H1 (cell line): Measurements from ENCODE around the gene ASTN2. TPM values are rescaled to one million over a fixed set of nuclear protein-coding genes. Genes with fewer than 3 reads are reported as not detected.

Experiments
- CBX5 ChIP-seq: fragments of 300-800, 300-1000 bp; sonication (generic); IDR thresholded peaks from 2 replicates; pipeline ENCODE4 v1.7.1; 2016; ENCODE audit warnings: antibody characterized with exemption, low read length, low read depth
- SIX5 ChIP-seq: IDR thresholded peaks from 2 replicates; pipeline ENCODE4 v1.6.1; 2011; ENCODE audit warnings: mild to moderate bottlenecking, low read depth, low read length
- SP1 ChIP-seq: IDR thresholded peaks from 2 replicates; pipeline ENCODE4 v1.6.1; 2011; ENCODE audit warnings: low read depth, low read length
- TBP ChIP-seq: IDR thresholded peaks from 2 replicates; pipeline ENCODE4 v1.6.1; 2011; ENCODE audit warnings: low read depth, low read length, improper control_type of control experiment
- polyA plus RNA-seq, 7 experiments: library from polyadenylated mRNA; depleted of rRNA in 3 of 7; stranded (reverse) in 5 of 7; unstranded in 2 of 7; fragments of >200 nt in 5 of 7; fragments of 200-250 nt in 2 of 7; gene quantifications; 1 replicate in 5 of 7; 2 replicates in 1 of 7; 4 replicates in 1 of 7; pipeline versions ENCODE4 v1.2.1 to v1.2.3, GENCODE V29; 2011 to 2013; ENCODE audit warnings: missing spikeins in 2 of 7, mixed read lengths in 2 of 7
- total RNA-seq: library from RNA; stranded (reverse); fragmentation: NEBNext Ultra II Directional; extraction: Animal tissue kit (Norgen Biotek cat#: 25700); gene quantifications from 2 replicates; pipeline ENCODE4 v1.2.1, GENCODE V29; 2021
- TF ChIP-seq, protein P1 (sequence below): fragments of 300-600 bp; sonication (generic); IDR thresholded peaks from 2 replicates; pipeline ENCODE4 v1.7.1; 2012; ENCODE audit warnings: low read length, moderate library complexity, mild to moderate bottlenecking, inconsistent platforms; ENCODE audit not compliant: insufficient replicate concordance

ASTN2 gene
- total and polyA plus RNA-seq, 2 of the 8 experiments (the other 6 are each of a cell fraction or from before 2014, with no cell fraction given): 8.2 to 13.7 TPM

DNA sequence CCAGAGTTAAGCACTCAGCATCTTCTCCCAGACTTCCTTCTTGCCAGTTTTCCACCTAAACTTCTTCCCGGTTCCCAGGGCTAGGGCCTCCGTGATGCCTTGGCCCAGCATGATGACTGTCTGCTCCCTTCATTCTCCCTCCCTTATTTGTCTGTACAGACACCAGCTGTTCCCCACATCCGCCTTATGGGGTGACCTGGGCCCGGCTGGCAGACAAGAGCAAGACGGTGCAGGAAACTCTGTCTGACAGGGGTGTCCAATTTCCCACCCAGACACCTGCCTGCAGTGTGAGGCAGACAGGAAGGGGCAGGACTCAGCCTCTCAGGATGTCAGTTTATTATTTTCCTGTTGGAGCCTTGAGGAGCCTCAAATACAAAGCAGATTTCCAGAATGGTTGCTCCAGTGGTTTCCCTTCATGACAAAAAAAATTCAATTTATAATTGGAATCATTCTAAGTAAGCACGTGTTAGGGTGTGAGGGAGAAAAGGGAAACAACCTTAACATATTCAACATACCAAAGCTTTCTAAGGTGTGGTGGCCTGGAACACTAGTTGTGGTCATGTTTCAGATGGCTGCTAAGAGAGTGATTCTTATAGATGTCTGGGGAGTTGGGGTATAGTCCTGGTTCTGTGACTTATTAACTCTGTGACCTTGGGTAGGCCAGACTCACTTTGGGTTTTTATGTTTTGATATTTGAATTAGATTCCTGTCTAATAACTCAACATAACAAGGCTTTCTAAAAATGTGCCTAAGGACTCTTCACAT is 1026.7 kb downstream of the ASTN2 start (continued):
- TF ChIP-seq, protein P1, sequence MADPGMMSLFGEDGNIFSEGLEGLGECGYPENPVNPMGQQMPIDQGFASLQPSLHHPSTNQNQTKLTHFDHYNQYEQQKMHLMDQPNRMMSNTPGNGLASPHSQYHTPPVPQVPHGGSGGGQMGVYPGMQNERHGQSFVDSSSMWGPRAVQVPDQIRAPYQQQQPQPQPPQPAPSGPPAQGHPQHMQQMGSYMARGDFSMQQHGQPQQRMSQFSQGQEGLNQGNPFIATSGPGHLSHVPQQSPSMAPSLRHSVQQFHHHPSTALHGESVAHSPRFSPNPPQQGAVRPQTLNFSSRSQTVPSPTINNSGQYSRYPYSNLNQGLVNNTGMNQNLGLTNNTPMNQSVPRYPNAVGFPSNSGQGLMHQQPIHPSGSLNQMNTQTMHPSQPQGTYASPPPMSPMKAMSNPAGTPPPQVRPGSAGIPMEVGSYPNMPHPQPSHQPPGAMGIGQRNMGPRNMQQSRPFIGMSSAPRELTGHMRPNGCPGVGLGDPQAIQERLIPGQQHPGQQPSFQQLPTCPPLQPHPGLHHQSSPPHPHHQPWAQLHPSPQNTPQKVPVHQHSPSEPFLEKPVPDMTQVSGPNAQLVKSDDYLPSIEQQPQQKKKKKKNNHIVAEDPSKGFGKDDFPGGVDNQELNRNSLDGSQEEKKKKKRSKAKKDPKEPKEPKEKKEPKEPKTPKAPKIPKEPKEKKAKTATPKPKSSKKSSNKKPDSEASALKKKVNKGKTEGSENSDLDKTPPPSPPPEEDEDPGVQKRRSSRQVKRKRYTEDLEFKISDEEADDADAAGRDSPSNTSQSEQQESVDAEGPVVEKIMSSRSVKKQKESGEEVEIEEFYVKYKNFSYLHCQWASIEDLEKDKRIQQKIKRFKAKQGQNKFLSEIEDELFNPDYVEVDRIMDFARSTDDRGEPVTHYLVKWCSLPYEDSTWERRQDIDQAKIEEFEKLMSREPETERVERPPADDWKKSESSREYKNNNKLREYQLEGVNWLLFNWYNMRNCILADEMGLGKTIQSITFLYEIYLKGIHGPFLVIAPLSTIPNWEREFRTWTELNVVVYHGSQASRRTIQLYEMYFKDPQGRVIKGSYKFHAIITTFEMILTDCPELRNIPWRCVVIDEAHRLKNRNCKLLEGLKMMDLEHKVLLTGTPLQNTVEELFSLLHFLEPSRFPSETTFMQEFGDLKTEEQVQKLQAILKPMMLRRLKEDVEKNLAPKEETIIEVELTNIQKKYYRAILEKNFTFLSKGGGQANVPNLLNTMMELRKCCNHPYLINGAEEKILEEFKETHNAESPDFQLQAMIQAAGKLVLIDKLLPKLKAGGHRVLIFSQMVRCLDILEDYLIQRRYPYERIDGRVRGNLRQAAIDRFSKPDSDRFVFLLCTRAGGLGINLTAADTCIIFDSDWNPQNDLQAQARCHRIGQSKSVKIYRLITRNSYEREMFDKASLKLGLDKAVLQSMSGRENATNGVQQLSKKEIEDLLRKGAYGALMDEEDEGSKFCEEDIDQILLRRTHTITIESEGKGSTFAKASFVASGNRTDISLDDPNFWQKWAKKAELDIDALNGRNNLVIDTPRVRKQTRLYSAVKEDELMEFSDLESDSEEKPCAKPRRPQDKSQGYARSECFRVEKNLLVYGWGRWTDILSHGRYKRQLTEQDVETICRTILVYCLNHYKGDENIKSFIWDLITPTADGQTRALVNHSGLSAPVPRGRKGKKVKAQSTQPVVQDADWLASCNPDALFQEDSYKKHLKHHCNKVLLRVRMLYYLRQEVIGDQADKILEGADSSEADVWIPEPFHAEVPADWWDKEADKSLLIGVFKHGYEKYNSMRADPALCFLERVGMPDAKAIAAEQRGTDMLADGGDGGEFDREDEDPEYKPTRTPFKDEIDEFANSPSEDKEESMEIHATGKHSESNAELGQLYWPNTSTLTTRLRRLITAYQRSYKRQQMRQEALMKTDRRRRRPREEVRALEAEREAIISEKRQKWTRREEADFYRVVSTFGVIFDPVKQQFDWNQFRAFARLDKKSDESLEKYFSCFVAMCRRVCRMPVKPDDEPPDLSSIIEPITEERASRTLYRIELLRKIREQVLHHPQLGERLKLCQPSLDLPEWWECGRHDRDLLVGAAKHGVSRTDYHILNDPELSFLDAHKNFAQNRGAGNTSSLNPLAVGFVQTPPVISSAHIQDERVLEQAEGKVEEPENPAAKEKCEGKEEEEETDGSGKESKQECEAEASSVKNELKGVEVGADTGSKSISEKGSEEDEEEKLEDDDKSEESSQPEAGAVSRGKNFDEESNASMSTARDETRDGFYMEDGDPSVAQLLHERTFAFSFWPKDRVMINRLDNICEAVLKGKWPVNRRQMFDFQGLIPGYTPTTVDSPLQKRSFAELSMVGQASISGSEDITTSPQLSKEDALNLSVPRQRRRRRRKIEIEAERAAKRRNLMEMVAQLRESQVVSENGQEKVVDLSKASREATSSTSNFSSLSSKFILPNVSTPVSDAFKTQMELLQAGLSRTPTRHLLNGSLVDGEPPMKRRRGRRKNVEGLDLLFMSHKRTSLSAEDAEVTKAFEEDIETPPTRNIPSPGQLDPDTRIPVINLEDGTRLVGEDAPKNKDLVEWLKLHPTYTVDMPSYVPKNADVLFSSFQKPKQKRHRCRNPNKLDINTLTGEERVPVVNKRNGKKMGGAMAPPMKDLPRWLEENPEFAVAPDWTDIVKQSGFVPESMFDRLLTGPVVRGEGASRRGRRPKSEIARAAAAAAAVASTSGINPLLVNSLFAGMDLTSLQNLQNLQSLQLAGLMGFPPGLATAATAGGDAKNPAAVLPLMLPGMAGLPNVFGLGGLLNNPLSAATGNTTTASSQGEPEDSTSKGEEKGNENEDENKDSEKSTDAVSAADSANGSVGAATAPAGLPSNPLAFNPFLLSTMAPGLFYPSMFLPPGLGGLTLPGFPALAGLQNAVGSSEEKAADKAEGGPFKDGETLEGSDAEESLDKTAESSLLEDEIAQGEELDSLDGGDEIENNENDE: no peak
- TF ChIP-seq SP1 (no peak), SIX5 (no peak), CBX5 (no peak), TBP (no peak)
